ENCODE measurements around the gene NDUFAF8.

NDUFAF8 gene

GRCh38 chr17:81287741-81288430 lies 48.8 kb downstream of the NDUFAF8 start:
- no peak for TF ChIP-seq CTCF (IDR thresholded peaks at IDR 0.05)
- H3K27me3 Mint-ChIP-seq (ENCODE audit: low read depth, poor library complexity): peaks cover 3% of the 10 kb centered on the region
- DNase-seq: no peak
- no peak overlapping the region for H3K27ac Mint-ChIP-seq
- no peaks in the 10 kb centered on the region for H3K9me3 Mint-ChIP-seq
- H3K36me3 Mint-ChIP-seq (ENCODE audit: low read depth): peaks cover 11% of the 10 kb centered on the region
- H3K4me1 Mint-ChIP-seq: peaks cover 39% of the 10 kb centered on the region
- no peak overlapping the region for H3K4me3 Mint-ChIP-seq

- peaks cover 40% of the 10 kb centered on the region for H3K4me1 Mint-ChIP-seq
- no peak for DNase-seq
- no peak overlapping the region for H3K27ac Mint-ChIP-seq
- H3K27me3 Mint-ChIP-seq (ENCODE audit: low read depth, poor library complexity): peaks cover under 1% of the 10 kb centered on the region
- H3K4me3 Mint-ChIP-seq: no peak overlapping the region
- no peak for TF ChIP-seq CTCF (IDR thresholded peaks at IDR 0.05)
- no peaks in the 10 kb centered on the region for H3K9me3 Mint-ChIP-seq
- H3K36me3 Mint-ChIP-seq (ENCODE audit: low read depth): peaks cover 11% of the 10 kb centered on the region
These were observed 49.6 kb downstream of the NDUFAF8 start for GRCh38 chr17:81288715-81289114.

GRCh38 chr17:81289627-81290026 lies 50.5 kb downstream of the NDUFAF8 start:
- peaks cover 44% of the 10 kb centered on the region for H3K4me1 Mint-ChIP-seq
- H3K27me3 Mint-ChIP-seq (ENCODE audit: low read depth, poor library complexity): no peaks in the 10 kb centered on the region
- H3K4me3 Mint-ChIP-seq: no peak overlapping the region
- H3K36me3 Mint-ChIP-seq (ENCODE audit: low read depth): peaks cover 11% of the 10 kb centered on the region
- no peak for DNase-seq
- no peak for TF ChIP-seq CTCF (IDR thresholded peaks at IDR 0.05)
- H3K9me3 Mint-ChIP-seq: no peaks in the 10 kb centered on the region
- H3K27ac Mint-ChIP-seq: no peak overlapping the region

GRCh38 chr17:81290230-81290629 lies 51.1 kb downstream of the NDUFAF8 start:
- H3K4me1 Mint-ChIP-seq: peaks cover 40% of the 10 kb centered on the region
- no peak overlapping the region for H3K4me3 Mint-ChIP-seq
- TF ChIP-seq CTCF (IDR thresholded peaks at IDR 0.05): no peak
- peaks cover 11% of the 10 kb centered on the region for H3K36me3 Mint-ChIP-seq (ENCODE audit: low read depth)
- no peak for DNase-seq
- H3K27ac Mint-ChIP-seq: no peak overlapping the region
- no peaks in the 10 kb centered on the region for H3K9me3 Mint-ChIP-seq
- no peaks in the 10 kb centered on the region for H3K27me3 Mint-ChIP-seq (ENCODE audit: low read depth, poor library complexity)

Data from nephron progenitor cell (in vitro differentiated cells).